Epithelial cell of prostate (primary cell): Measurements from ENCODE around the gene LAMA5.
A peak's percentile ranks its signal among the peaks of the same experiment; 100 is the strongest.

Experiments
- DNase-seq: peaks from one replicate; pipeline ENCODE4 v3.0.0-alpha.2; 2011; ENCODE audit warnings: low read depth, low spot score
- H3K27ac ChIP-seq: fragments of 450-650 bp; 2 replicates; pipeline ENCODE4 v1.5.1; 2017; ENCODE audit warnings: mild to moderate bottlenecking

Gene LAMA5

GRCh38 chr20:62350098-62350628, 16.9 kb downstream of the LAMA5 start:
- H3K27ac ChIP-seq, result peak overlapping the region; percentile 98
- peak; percentile 88 for DNase-seq

GRCh38 chr20:62349556-62350097, 17.5 kb downstream of the LAMA5 start:
- no peak for DNase-seq
- peak overlapping the region; percentile 98 for H3K27ac ChIP-seq

GRCh38 chr20:62348604-62349003, 18.5 kb downstream of the LAMA5 start:
- no peak for DNase-seq
- no peak overlapping the region for H3K27ac ChIP-seq

- no peak overlapping the region for H3K27ac ChIP-seq
- no peak for DNase-seq
Observed at GRCh38 chr20:62347445-62347844, 19.7 kb downstream of the LAMA5 start.

GRCh38 chr20:62347151-62347404, 20.0 kb downstream of the LAMA5 start:
- H3K27ac ChIP-seq, result no peak overlapping the region
- DNase-seq, result no peak

- no peak overlapping the region for H3K27ac ChIP-seq
- no peak for DNase-seq
Observed at GRCh38 chr20:62346398-62347150, 20.5 kb downstream of the LAMA5 start.

- no peak overlapping the region for H3K27ac ChIP-seq
- DNase-seq, result no peak
Observed at GRCh38 chr20:62345681-62346370, 21.3 kb downstream of the LAMA5 start.

GRCh38 chr20:62344782-62345181, 22.3 kb downstream of the LAMA5 start:
- no peak for DNase-seq
- H3K27ac ChIP-seq, result no peak overlapping the region

GRCh38 chr20:62344092-62344491, 23.0 kb downstream of the LAMA5 start:
- DNase-seq, result no peak
- H3K27ac ChIP-seq, result no peak overlapping the region

- no peak for DNase-seq
- H3K27ac ChIP-seq, result no peak overlapping the region
Observed at GRCh38 chr20:62342910-62343309, 24.2 kb downstream of the LAMA5 start.

- H3K27ac ChIP-seq, result no peak overlapping the region
- no peak for DNase-seq
Observed at GRCh38 chr20:62339647-62340062, 27.5 kb downstream of the LAMA5 start.

GRCh38 chr20:62338294-62338620, 28.9 kb downstream of the LAMA5 start:
- H3K27ac ChIP-seq, result no peak overlapping the region
- DNase-seq, result no peak

GRCh38 chr20:62337558-62338293, 29.4 kb downstream of the LAMA5 start:
- no peak overlapping the region for H3K27ac ChIP-seq
- DNase-seq, result no peak

- DNase-seq, result no peak
- no peak overlapping the region for H3K27ac ChIP-seq
Observed at GRCh38 chr20:62336775-62337557, 30.1 kb downstream of the LAMA5 start.

GRCh38 chr20:62336329-62336728, 30.8 kb downstream of the LAMA5 start:
- DNase-seq, result no peak
- H3K27ac ChIP-seq, result no peak overlapping the region

- no peak for DNase-seq
- no peak overlapping the region for H3K27ac ChIP-seq
Observed at GRCh38 chr20:62335532-62335931, 31.6 kb downstream of the LAMA5 start.

- no peak for DNase-seq
- no peak overlapping the region for H3K27ac ChIP-seq
Observed at GRCh38 chr20:62334881-62335280, 32.2 kb downstream of the LAMA5 start.

GRCh38 chr20:62333820-62334595, 33.1 kb downstream of the LAMA5 start:
- no peak for DNase-seq
- H3K27ac ChIP-seq, result no peak overlapping the region

- DNase-seq, result no peak
- no peak overlapping the region for H3K27ac ChIP-seq
Observed at GRCh38 chr20:62332989-62333819, 33.9 kb downstream of the LAMA5 start.
